ENCODE results near the gene PIGZ. TPM values are rescaled to one million over a fixed set of nuclear protein-coding genes. Genes with fewer than 3 reads are reported as not detected.

PIGZ gene
- total and polyA plus RNA-seq, 4 donors: 0.99 to 2.4 (median 1.6) TPM

DNA sequence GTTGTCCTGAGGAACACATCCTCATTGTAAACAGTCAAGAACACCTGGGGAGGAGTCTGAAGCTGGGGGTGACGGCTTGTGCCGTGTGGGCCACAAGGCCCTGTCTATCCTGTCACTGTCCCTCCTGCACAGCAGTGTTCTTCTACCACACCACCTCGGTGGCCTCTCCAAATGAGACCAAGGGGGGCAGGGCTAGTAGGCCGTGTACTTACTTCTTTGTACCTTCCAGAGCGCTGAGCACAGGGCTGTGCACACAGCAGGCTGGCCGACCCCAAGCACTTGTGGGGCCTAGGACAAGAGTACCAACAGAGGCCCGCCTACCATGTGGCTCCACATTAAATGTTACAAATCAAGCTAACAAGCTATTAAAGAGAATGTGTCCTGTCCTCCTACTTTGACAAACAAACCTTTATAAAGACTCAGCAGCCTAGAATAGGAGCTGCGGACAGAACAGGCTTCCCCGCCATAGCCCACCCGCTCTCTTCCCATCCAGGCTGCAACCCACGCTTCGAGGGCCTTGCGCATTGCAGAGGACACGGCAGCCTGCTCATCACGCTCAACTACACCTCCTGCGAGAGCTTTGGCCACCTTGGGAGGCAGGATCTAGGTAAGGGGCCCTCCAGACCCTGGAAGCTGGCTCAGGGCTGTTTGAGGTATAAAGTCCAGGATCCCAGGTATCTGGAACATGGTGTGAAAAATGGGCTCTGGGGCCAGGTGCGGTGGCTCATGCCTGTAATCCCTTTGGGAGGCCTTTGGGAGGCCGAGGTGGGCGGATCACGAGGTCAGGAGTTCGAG is 30.5 kb upstream of the PIGZ start:
- H3K9ac ChIP-seq (ENCODE audit: low read depth in 1 of 2, low read length in 2 of 2): no peak overlapping the region
- TF ChIP-seq HNF4G (IDR thresholded peaks at IDR 0.05): no peak
- TF ChIP-seq, protein P1, sequence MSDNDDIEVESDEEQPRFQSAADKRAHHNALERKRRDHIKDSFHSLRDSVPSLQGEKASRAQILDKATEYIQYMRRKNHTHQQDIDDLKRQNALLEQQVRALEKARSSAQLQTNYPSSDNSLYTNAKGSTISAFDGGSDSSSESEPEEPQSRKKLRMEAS (IDR thresholded peaks at IDR 0.05): no peak
- no peak for TF ChIP-seq JUND (IDR thresholded peaks at IDR 0.05)
- no peak for TF ChIP-seq NR2F2 (IDR thresholded peaks at IDR 0.05)
- no peak for TF ChIP-seq GABPA (IDR thresholded peaks at IDR 0.05 in 1 of 2, conservative IDR thresholded peaks at IDR 0.05 in 1 of 2)
- TF ChIP-seq RXRA (IDR thresholded peaks at IDR 0.05): no peak
- TF ChIP-seq SP1 (IDR thresholded peaks at IDR 0.05): no peak
- no peak for TF ChIP-seq FOXA1 (IDR thresholded peaks at IDR 0.05)
- TF ChIP-seq RAD21 (IDR thresholded peaks at IDR 0.05): no peak
- TF ChIP-seq HNF4A (conservative IDR thresholded peaks at IDR 0.05): no peak
- H3K9me3 ChIP-seq (ENCODE audit: control insufficient read depth in 4 of 4, low read length in 3 of 4): no peaks in the 10 kb centered on the region
- DNase-seq (ENCODE audit: low spot score): no peak
- H3K36me3 ChIP-seq (ENCODE audit: control insufficient read depth in 4 of 4, insufficient read depth in 3 of 4, low read depth in 1 of 4, low read length in 3 of 4): no peaks in the 10 kb centered on the region
- no peak overlapping the region for H3K4me3 ChIP-seq (ENCODE audit: low read depth in 1 of 3, low read length in 3 of 3)
- WGBS: 91% methylated on average over 21 of the region's 21 CpGs
- H3K4me1 ChIP-seq (ENCODE audit: control insufficient read depth in 4 of 4, insufficient read depth in 4 of 4, low read length in 3 of 4): peaks cover 0 to 4% (median 4%) of the 10 kb centered on the region in 4 donors
- H3K27me3 ChIP-seq (ENCODE audit: control insufficient read depth in 4 of 4, insufficient read depth in 4 of 4, low read length in 3 of 4): no peaks in the 10 kb centered on the region
- H3K27ac ChIP-seq (ENCODE audit: low read depth in 1 of 2, low read length in 2 of 2): no peak overlapping the region

DNA sequence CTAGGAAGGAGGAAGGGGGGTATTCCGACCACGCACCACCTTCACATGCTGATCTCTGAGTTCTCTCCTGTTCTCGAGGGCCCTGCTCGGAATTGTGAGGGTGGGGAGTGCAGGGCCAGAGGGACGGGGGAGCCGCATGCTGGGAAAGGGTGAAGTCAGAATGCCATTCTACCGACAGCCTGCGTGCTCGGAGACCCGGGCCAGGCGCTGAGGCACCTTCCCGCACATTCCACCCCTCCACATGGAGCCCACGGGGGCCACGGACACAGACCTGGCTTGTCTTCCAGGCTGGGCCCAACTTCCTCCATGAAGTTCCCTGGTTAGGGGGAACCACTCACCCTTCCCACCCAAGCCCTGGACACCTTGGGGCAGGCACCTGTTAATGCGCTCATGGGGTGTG is 28.7 kb upstream of the PIGZ start:
- peaks cover 0 to under 1% (median 0%) of the 10 kb centered on the region in 4 donors for H3K4me1 ChIP-seq (ENCODE audit: control insufficient read depth in 4 of 4, insufficient read depth in 4 of 4, low read length in 3 of 4)
- H3K36me3 ChIP-seq (ENCODE audit: control insufficient read depth in 4 of 4, insufficient read depth in 3 of 4, low read depth in 1 of 4, low read length in 3 of 4): no peaks in the 10 kb centered on the region
- 95% methylated on average over 15 of the region's 15 CpGs for WGBS
- H3K9ac ChIP-seq (ENCODE audit: low read depth in 1 of 2, low read length in 2 of 2): no peak overlapping the region
- TF ChIP-seq TAF1 (conservative IDR thresholded peaks at IDR 0.05): no peak
- no peak for TF ChIP-seq GABPA (IDR thresholded peaks at IDR 0.05 in 1 of 2, conservative IDR thresholded peaks at IDR 0.05 in 1 of 2)
- TF ChIP-seq HNF4G (IDR thresholded peaks at IDR 0.05): no peak
- no peak for TF ChIP-seq HNF4A (conservative IDR thresholded peaks at IDR 0.05)
- TF ChIP-seq, protein P2, sequence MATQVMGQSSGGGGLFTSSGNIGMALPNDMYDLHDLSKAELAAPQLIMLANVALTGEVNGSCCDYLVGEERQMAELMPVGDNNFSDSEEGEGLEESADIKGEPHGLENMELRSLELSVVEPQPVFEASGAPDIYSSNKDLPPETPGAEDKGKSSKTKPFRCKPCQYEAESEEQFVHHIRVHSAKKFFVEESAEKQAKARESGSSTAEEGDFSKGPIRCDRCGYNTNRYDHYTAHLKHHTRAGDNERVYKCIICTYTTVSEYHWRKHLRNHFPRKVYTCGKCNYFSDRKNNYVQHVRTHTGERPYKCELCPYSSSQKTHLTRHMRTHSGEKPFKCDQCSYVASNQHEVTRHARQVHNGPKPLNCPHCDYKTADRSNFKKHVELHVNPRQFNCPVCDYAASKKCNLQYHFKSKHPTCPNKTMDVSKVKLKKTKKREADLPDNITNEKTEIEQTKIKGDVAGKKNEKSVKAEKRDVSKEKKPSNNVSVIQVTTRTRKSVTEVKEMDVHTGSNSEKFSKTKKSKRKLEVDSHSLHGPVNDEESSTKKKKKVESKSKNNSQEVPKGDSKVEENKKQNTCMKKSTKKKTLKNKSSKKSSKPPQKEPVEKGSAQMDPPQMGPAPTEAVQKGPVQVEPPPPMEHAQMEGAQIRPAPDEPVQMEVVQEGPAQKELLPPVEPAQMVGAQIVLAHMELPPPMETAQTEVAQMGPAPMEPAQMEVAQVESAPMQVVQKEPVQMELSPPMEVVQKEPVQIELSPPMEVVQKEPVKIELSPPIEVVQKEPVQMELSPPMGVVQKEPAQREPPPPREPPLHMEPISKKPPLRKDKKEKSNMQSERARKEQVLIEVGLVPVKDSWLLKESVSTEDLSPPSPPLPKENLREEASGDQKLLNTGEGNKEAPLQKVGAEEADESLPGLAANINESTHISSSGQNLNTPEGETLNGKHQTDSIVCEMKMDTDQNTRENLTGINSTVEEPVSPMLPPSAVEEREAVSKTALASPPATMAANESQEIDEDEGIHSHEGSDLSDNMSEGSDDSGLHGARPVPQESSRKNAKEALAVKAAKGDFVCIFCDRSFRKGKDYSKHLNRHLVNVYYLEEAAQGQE (IDR thresholded peaks at IDR 0.05): no peak
- TF ChIP-seq, protein P3, sequence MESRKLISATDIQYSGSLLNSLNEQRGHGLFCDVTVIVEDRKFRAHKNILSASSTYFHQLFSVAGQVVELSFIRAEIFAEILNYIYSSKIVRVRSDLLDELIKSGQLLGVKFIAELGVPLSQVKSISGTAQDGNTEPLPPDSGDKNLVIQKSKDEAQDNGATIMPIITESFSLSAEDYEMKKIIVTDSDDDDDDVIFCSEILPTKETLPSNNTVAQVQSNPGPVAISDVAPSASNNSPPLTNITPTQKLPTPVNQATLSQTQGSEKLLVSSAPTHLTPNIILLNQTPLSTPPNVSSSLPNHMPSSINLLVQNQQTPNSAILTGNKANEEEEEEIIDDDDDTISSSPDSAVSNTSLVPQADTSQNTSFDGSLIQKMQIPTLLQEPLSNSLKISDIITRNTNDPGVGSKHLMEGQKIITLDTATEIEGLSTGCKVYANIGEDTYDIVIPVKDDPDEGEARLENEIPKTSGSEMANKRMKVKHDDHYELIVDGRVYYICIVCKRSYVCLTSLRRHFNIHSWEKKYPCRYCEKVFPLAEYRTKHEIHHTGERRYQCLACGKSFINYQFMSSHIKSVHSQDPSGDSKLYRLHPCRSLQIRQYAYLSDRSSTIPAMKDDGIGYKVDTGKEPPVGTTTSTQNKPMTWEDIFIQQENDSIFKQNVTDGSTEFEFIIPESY (IDR thresholded peaks at IDR 0.05): no peak
- TF ChIP-seq, protein P4, sequence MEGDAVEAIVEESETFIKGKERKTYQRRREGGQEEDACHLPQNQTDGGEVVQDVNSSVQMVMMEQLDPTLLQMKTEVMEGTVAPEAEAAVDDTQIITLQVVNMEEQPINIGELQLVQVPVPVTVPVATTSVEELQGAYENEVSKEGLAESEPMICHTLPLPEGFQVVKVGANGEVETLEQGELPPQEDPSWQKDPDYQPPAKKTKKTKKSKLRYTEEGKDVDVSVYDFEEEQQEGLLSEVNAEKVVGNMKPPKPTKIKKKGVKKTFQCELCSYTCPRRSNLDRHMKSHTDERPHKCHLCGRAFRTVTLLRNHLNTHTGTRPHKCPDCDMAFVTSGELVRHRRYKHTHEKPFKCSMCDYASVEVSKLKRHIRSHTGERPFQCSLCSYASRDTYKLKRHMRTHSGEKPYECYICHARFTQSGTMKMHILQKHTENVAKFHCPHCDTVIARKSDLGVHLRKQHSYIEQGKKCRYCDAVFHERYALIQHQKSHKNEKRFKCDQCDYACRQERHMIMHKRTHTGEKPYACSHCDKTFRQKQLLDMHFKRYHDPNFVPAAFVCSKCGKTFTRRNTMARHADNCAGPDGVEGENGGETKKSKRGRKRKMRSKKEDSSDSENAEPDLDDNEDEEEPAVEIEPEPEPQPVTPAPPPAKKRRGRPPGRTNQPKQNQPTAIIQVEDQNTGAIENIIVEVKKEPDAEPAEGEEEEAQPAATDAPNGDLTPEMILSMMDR (IDR thresholded peaks at IDR 0.05; ENCODE audit: low read depth, low read length, missing input control): no peak
- TF ChIP-seq FOXA1 (IDR thresholded peaks at IDR 0.05): no peak
- TF ChIP-seq FOXA2 (IDR thresholded peaks at IDR 0.05): no peak
- TF ChIP-seq, protein P1 (IDR thresholded peaks at IDR 0.05): no peak
- no peak for TF ChIP-seq NR2F2 (IDR thresholded peaks at IDR 0.05)
- TF ChIP-seq JUND (IDR thresholded peaks at IDR 0.05): no peak
- no peak for TF ChIP-seq SP1 (IDR thresholded peaks at IDR 0.05)
- no peaks in the 10 kb centered on the region for H3K9me3 ChIP-seq (ENCODE audit: control insufficient read depth in 4 of 4, low read length in 3 of 4)
- H3K27ac ChIP-seq (ENCODE audit: low read depth in 1 of 2, low read length in 2 of 2): no peak overlapping the region
- H3K27me3 ChIP-seq (ENCODE audit: control insufficient read depth in 4 of 4, insufficient read depth in 4 of 4, low read length in 3 of 4): no peaks in the 10 kb centered on the region
- no peak overlapping the region for H3K4me3 ChIP-seq (ENCODE audit: low read depth in 1 of 3, low read length in 3 of 3)
- DNase-seq (ENCODE audit: low spot score): no peak
